H9 (cell line): ENCODE results near the gene KIF2C. TPM values are rescaled to one million over a fixed set of nuclear protein-coding genes. Genes with fewer than 3 reads are reported as not detected.
"Not testable (repeated sequence)": the region's sequence is repeated elsewhere in the genome, so short reads cannot be mapped to it uniquely, and the experiment has no call there.

Source experiments
- DNase-seq: peaks from one replicate; pipeline ENCODE4 v3.0.0-alpha.2; 2017
- H2AFZ ChIP-seq: one replicate; pipeline ENCODE4 v1.6.1; 2013; ENCODE audit warnings: mild to moderate bottlenecking, low read length, control low read depth, moderate library complexity
- H2AK5ac ChIP-seq: 2 replicates; pipeline ENCODE4 v1.6.1; 2013; ENCODE audit warnings: low read length, control low read depth, mixed read lengths; ENCODE audit not compliant: insufficient read length
- H2BK120ac ChIP-seq: one replicate; pipeline ENCODE4 v1.6.1; 2013; ENCODE audit warnings: low read depth, mild to moderate bottlenecking, low read length, control low read depth, inconsistent platforms; ENCODE audit not compliant: poor library complexity, severe bottlenecking
- H2BK12ac ChIP-seq: 2 replicates; pipeline ENCODE4 v1.6.1; 2013; ENCODE audit warnings: low read length, control low read depth, mixed read lengths, low read depth; ENCODE audit not compliant: insufficient read length
- H2BK15ac ChIP-seq: 2 replicates; pipeline ENCODE4 v1.6.1; 2013; ENCODE audit warnings: low read depth, low read length, control low read depth
- H2BK20ac ChIP-seq: one replicate; pipeline ENCODE4 v1.6.1; 2013; ENCODE audit warnings: low read depth, mild to moderate bottlenecking, low read length, control low read depth, inconsistent platforms; ENCODE audit not compliant: poor library complexity, severe bottlenecking
- H2BK5ac ChIP-seq: 2 replicates; pipeline ENCODE4 v1.6.1; 2013; ENCODE audit warnings: low read length, control low read depth, mixed read lengths; ENCODE audit not compliant: insufficient read length
- H3K14ac ChIP-seq: 2 replicates; pipeline ENCODE4 v1.6.1; 2013; ENCODE audit warnings: low read length, control low read depth; ENCODE audit not compliant: insufficient read depth
- H3K18ac ChIP-seq: 2 replicates; pipeline ENCODE4 v1.6.1; 2013; ENCODE audit warnings: low read depth, mild to moderate bottlenecking, mixed read lengths, low read length, control low read depth; ENCODE audit not compliant: insufficient read length
- H3K23ac ChIP-seq: 2 replicates; pipeline ENCODE4 v1.6.1; 2013; ENCODE audit warnings: low read length, control low read depth, mixed read lengths, low read depth; ENCODE audit not compliant: insufficient read length
- H3K23me2 ChIP-seq: 2 replicates; pipeline ENCODE4 v1.6.1; 2013; ENCODE audit warnings: low read depth, mild to moderate bottlenecking, mixed read lengths, low read length, control low read depth; ENCODE audit not compliant: insufficient read length, poor library complexity, severe bottlenecking
- H3K27ac ChIP-seq: 2 replicates; pipeline ENCODE4 v1.5.1; 2013; ENCODE audit warnings: low read length, control low read depth, mixed read lengths, low read depth; ENCODE audit not compliant: insufficient read length
- H3K27me3 ChIP-seq: 2 replicates; pipeline ENCODE4 v1.6.1; 2013; ENCODE audit warnings: low read length, control low read depth, inconsistent platforms; ENCODE audit not compliant: insufficient read depth
- H3K4ac ChIP-seq: 2 replicates; pipeline ENCODE4 v1.6.1; 2013; ENCODE audit warnings: low read depth, mild to moderate bottlenecking, control low read depth, inconsistent platforms, low read length, moderate library complexity
- H3K4me1 ChIP-seq: 2 replicates; pipeline ENCODE4 v1.6.1; 2013; ENCODE audit warnings: low read length, control low read depth, inconsistent platforms; ENCODE audit not compliant: insufficient read depth
- H3K4me2 ChIP-seq: 2 replicates; pipeline ENCODE4 v1.6.1; 2013; ENCODE audit warnings: low read length, control low read depth, mixed read lengths; ENCODE audit not compliant: insufficient read length, insufficient read depth
- H3K56ac ChIP-seq: 2 replicates; pipeline ENCODE4 v1.6.1; 2013; ENCODE audit warnings: low read depth, mild to moderate bottlenecking, mixed read lengths, low read length, control low read depth; ENCODE audit not compliant: insufficient read length
- H3K79me1 ChIP-seq: 2 replicates; pipeline ENCODE4 v1.6.1; 2013; ENCODE audit warnings: low read depth, mild to moderate bottlenecking, moderate library complexity, low read length, control low read depth, inconsistent platforms; ENCODE audit not compliant: insufficient read depth, poor library complexity, severe bottlenecking
- H3K79me2 ChIP-seq: 2 replicates; pipeline ENCODE4 v1.6.1; 2013; ENCODE audit warnings: low read length, control low read depth, inconsistent platforms; ENCODE audit not compliant: insufficient read depth
- H3K9ac ChIP-seq: 2 replicates; pipeline ENCODE4 v1.6.1; 2013; ENCODE audit warnings: low read length, control low read depth, mixed read lengths; ENCODE audit not compliant: insufficient read length; ENCODE audit errors: extremely low read depth
- H3K9me3 ChIP-seq: one replicate; pipeline ENCODE4 v1.6.1; 2013; ENCODE audit warnings: low read depth, low read length, inconsistent platforms; ENCODE audit not compliant: control insufficient read depth
- H3T11ph ChIP-seq: one replicate; pipeline ENCODE4 v1.6.1; 2013; ENCODE audit warnings: mild to moderate bottlenecking, low read length, control low read depth, inconsistent platforms
- H4K20me1 ChIP-seq: one replicate; pipeline ENCODE4 v1.6.1; 2013; ENCODE audit not compliant: control insufficient read depth, insufficient read length, insufficient read depth
- H4K5ac ChIP-seq: 2 replicates; pipeline ENCODE4 v1.6.1; 2013; ENCODE audit warnings: low read depth, mild to moderate bottlenecking, mixed read lengths, low read length, control low read depth; ENCODE audit not compliant: insufficient read length
- H4K8ac ChIP-seq: replicated peaks from 2 replicates; pipeline ENCODE4 v1.6.1; 2013; ENCODE audit warnings: low read length, control low read depth, mixed read lengths, low read depth; ENCODE audit not compliant: insufficient read length
- H4K91ac ChIP-seq: 2 replicates; pipeline ENCODE4 v1.6.1; 2013; ENCODE audit warnings: low read depth, mild to moderate bottlenecking, moderate library complexity, mixed read lengths, low read length, control low read depth; ENCODE audit not compliant: insufficient read length
- H3K27ac Mint-ChIP-seq, 3 experiments: 2 replicates in 2 of 3; 3 replicates in 1 of 3; pipeline ENCODE4 v1.8.0; 2020 to 2021; ENCODE audit warnings: mixed read lengths in 3 of 3, mild to moderate bottlenecking in 1 of 3, moderate library complexity in 1 of 3
- H3K27me3 Mint-ChIP-seq: 2 replicates; pipeline ENCODE4 v1.8.0; 2021; ENCODE audit warnings: low read depth, mild to moderate bottlenecking, moderate library complexity, mixed read lengths
- H3K36me3 Mint-ChIP-seq, 3 experiments: 2 replicates in 2 of 3; 3 replicates in 1 of 3; pipeline ENCODE4 v1.8.0; 2020 to 2021; ENCODE audit warnings: low read depth in 3 of 3, mixed read lengths in 3 of 3; ENCODE audit not compliant: insufficient read depth in 1 of 3
- H3K4me1 Mint-ChIP-seq, 2 experiments: 2 replicates each; pipeline ENCODE4 v1.8.0; 2020; ENCODE audit warnings: mixed read lengths in 2 of 2
- H3K4me3 Mint-ChIP-seq, 2 experiments: 2 replicates in 1 of 2; 3 replicates in 1 of 2; pipeline ENCODE4 v1.8.0; 2020 to 2021; ENCODE audit warnings: mild to moderate bottlenecking in 2 of 2, mixed read lengths in 2 of 2, moderate library complexity in 1 of 2
- H3K9me3 Mint-ChIP-seq, 2 experiments: 2 replicates in 1 of 2; 3 replicates in 1 of 2; pipeline ENCODE4 v1.8.0; 2020; ENCODE audit warnings: mild to moderate bottlenecking in 2 of 2, mixed read lengths in 2 of 2, moderate library complexity in 1 of 2
- WGBS: extraction: QIAGEN DNeasy Blood & Tissue Kit; methylation state at CpG from one replicate; pipeline ENCODE4 v1.1.7; 2013; ENCODE audit warnings: missing lambda C conversion rate, low lambda C conversion rate, mixed read lengths; ENCODE audit not compliant: insufficient read length; ENCODE audit errors: extremely low coverage; 5-methylcytosine and 5-hydroxymethylcytosine counted together
- total RNA-seq: library from RNA; stranded (reverse); gene quantifications from 2 replicates; pipeline ENCODE4 v1.2.1, GENCODE V29; 2021
- TF ChIP-seq, protein P1 (sequence below): fragments of 200-600 bp; sonication (generic); conservative IDR thresholded peaks from 3 replicates; pipeline ENCODE4 v1.8.0; 2021; ENCODE audit warnings: antibody characterized with exemption, mild to moderate bottlenecking

Gene KIF2C
- total RNA-seq, 1 experiment from 2014 or later = 73.1 TPM

DNA sequence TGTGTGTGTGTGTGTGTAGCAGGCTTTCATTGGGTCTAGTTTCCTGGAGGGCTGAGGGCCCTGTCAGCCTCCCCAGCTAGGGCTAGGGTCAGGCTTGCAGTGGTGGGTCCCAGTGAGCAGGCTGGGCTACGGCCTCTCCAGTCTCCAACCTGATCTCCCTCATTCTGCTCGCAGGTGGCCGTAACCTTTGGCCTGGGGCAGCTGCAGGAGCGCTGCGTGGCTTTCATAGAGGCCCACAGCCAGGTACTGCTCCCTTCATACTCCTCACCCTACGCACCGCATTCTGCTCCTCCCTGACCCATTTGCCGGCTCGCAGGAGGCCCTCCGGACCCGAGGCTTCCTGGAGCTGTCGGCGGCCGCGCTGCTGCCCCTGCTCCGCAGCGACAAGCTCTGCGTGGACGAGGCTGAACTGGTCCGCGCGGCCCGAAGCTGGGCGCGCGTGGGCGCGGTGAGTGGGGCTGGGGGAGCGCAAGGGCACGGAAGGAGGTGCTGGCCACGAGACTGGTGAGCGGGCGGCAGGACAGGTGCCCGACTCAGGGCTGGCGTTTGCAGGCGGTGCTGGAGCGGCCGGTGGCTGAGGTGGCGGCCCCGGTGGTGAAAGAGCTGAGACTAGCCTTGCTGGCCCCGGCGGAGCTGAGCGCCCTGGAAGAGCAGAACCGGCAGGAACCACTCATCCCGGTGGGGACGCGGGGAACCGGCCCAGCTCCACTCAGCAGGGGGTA lies 73.3 kb downstream of the KIF2C start:
- Histone ChIP-seq H2BK12ac (no peak overlapping the region), H3K4me2 (peak overlapping the region; percentile 47), H3K23me2 (peaks cover 7% of the 10 kb centered on the region), H2BK5ac (no peak overlapping the region), H3K23ac (no peak overlapping the region), H3K4me1 (peaks cover 4% of the 10 kb centered on the region; the same call in 1 of the 2 replicates), H2BK20ac (no peak overlapping the region), H2AK5ac (no peak overlapping the region), H2AFZ (no peak overlapping the region), H4K5ac (no peak overlapping the region), H3K14ac (peak overlapping the region; percentile 82), H3T11ph (no peak overlapping the region), H3K79me1 (no peaks in the 10 kb centered on the region), H3K27me3 (no peaks in the 10 kb centered on the region), H3K18ac (peak overlapping the region; percentile 53), H3K9me3 (no peaks in the 10 kb centered on the region), H3K9ac (no peak overlapping the region), H3K79me2 (no peaks in the 10 kb centered on the region), H4K8ac (no peak overlapping the region), H3K27ac (no peak overlapping the region), H3K4ac (no peak overlapping the region), H2BK15ac (no peak overlapping the region), H4K20me1 (no peaks in the 10 kb centered on the region), H3K56ac (no peak overlapping the region), H4K91ac (no peak overlapping the region), H2BK120ac (no peak overlapping the region)
- Mint-ChIP-seq H3K4me3 (peak overlapping the region; percentile 52 to 64), H3K27ac (no peak overlapping the region), H3K4me1 (peaks cover 26 to 37% of the 10 kb centered on the region in 2 experiments), H3K36me3 (peaks cover 0 to 5% (median 2%) of the 10 kb centered on the region in 3 experiments; a peak in 2 of 7 replicates), H3K9me3 (no peaks in the 10 kb centered on the region), H3K27me3 (no peaks in the 10 kb centered on the region; the same call in 1 of the 2 replicates)
- no CpG with 5 or more reads among the region's 48 CpGs for WGBS
- TF ChIP-seq, protein P1, sequence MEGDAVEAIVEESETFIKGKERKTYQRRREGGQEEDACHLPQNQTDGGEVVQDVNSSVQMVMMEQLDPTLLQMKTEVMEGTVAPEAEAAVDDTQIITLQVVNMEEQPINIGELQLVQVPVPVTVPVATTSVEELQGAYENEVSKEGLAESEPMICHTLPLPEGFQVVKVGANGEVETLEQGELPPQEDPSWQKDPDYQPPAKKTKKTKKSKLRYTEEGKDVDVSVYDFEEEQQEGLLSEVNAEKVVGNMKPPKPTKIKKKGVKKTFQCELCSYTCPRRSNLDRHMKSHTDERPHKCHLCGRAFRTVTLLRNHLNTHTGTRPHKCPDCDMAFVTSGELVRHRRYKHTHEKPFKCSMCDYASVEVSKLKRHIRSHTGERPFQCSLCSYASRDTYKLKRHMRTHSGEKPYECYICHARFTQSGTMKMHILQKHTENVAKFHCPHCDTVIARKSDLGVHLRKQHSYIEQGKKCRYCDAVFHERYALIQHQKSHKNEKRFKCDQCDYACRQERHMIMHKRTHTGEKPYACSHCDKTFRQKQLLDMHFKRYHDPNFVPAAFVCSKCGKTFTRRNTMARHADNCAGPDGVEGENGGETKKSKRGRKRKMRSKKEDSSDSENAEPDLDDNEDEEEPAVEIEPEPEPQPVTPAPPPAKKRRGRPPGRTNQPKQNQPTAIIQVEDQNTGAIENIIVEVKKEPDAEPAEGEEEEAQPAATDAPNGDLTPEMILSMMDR = no peak
- DNase-seq = peak; percentile 57

DNA sequence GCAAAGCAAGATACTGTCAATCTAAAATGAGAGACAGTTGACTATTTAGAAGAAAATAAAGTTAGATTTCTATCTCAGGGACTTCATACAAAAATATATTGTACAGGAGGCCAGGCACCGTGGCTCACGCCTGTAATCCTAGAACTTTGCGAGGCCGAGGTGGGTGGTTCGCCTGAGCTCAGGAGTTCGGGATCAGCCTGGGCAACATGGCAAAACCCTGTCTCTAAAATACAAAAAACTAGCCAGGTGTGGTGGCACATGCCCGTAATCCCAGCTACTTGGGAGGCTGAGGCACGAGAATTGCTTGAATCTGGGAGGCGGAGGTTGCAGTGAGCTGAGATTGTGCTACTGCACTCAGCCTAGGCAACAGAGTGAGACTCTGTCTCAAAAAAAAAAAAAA lies 76.3 kb downstream of the KIF2C start:
- not testable (repeated sequence) for H3K79me1 ChIP-seq, H2BK5ac ChIP-seq, H3K14ac ChIP-seq, H3K27ac ChIP-seq, H3T11ph ChIP-seq, H4K5ac ChIP-seq, H4K91ac ChIP-seq, H2AK5ac ChIP-seq, H3K4me3 Mint-ChIP-seq, H2BK15ac ChIP-seq, H3K9ac ChIP-seq, H3K27me3 Mint-ChIP-seq, H2BK20ac ChIP-seq, H3K9me3 ChIP-seq, H3K27me3 ChIP-seq, H2BK12ac ChIP-seq, H3K4me2 ChIP-seq, H3K79me2 ChIP-seq, H2AFZ ChIP-seq, H3K56ac ChIP-seq, H2BK120ac ChIP-seq, H3K23ac ChIP-seq, H3K4me1 ChIP-seq, H4K8ac ChIP-seq, H3K36me3 Mint-ChIP-seq, H3K9me3 Mint-ChIP-seq, H3K18ac ChIP-seq, H4K20me1 ChIP-seq, H3K4ac ChIP-seq, DNase-seq
- WGBS = no CpG with 5 or more reads among the region's 9 CpGs
- Mint-ChIP-seq H3K27ac (0 out of 7 replicates have a peak overlapping the region, but pooled peaks of 1 of the 3 experiments have one; percentile 56), H3K4me1 (peaks cover 23 to 33% of the 10 kb centered on the region in 2 experiments)
- H3K23me2 ChIP-seq = peaks cover 12% of the 10 kb centered on the region
